Endometrial microvascular endothelial cells (primary cell): ENCODE measurements around the gene KIF5A. TPM values are rescaled to one million over a fixed set of nuclear protein-coding genes. Genes with fewer than 3 reads are reported as not detected.

Experiments
- in situ Hi-C: cut with HindIII; loops from 2 replicates; pipeline ENCODE4 v1.10.0; 2017; ENCODE audit warnings: low sequenced_read_pairs, low pct_unique_long_range_greater_than_20kb; ENCODE audit errors: inconsistent ontology term
- total RNA-seq: library from RNA; depleted of rRNA; stranded (reverse); fragments of >200 nt; gene quantifications from one replicate; pipeline ENCODE4 v1.2.3, GENCODE V29; 2015; ENCODE audit errors: inconsistent ontology term

The KIF5A gene
- total RNA-seq, 1 donor from 2014 or later, result not detected

DNA sequence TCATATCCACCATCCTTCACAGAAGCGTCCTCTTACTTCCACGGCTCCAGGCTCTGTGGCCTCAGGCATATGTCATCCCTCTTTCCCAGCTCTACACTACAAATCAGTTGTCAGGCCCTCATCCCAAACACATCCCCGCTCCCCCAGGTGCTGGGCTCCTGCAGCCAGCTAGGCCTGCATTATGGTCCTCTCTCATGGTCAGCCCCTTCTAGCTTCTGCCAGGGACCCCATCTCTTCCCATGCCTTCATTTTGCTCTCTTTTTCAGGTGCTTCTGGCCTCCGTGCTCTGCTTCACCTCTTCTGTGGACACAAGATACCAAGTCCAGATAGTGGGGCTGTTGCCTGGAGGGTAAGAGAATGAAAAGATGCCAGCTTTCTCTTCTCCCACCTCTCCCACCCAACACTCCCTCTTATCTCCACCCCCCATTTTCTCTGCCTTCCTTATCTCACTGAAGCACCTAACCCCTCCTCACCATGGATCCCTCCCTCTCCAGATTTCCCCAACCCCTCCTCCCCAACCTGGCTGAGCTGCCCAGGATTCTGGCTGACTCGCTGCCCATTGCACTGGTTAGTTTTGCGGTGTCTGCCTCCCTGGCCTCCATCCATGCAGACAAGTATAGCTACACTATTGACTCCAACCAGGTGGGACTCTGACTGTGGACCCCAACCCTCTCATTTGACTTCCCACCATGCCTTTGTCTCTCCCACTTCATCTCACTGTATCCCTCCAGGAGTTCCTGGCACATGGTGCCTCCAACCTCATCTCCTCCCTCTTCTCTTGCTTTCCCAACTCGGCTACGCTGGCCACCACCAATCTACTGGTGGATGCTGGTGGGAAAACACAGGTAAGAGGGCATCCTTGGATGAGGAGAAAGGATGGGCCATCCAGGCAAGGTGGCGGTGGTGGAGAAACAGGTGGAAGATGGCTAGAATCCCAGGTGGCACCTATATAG lies 72.7 kb downstream of the KIF5A start:
- in situ Hi-C loops, result no loop called here

DNA sequence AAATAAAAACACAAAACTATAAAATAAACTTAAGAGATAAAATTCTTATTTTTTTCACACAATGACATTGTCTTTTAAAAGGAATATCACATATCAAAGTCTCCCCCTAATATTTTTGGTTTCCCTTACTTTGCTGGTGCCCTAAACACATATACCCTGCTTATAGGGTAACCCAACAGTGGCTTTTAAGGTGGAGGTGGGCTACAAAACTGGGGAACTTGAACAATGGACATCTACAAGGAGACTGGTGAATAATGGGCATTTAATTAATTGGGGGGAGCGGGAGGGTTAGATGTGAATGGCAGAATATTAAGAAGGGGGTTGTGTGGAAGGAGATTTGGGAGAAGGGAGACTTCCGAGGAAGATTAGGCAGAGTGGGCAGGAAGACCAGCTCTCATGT lies 73.5 kb downstream of the KIF5A start:
- in situ Hi-C loops, result no loop called here

DNA sequence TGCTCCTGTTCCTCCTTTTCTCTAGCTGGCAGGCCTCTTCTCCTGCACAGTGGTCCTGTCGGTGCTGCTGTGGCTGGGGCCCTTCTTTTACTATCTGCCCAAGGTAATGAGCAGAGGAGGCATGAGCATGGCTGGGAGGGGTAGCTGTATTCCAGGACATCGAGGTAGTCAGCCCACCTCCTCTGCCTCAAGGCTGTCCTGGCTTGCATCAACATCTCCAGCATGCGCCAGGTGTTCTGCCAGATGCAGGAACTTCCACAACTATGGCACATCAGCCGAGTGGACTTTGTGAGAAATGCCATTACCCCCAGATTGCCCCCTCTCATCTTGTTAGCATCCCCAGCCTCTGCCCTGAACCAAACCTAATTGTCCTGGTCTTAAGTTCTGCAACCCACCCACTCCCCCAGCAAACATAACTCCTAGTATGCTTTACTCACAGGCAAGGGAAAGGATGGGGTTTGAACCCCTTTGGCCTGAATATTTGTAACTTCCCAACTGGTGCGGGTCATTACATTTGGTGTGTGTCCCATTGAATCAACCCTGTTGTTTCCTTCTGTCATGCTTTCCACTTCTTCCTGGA lies 74.1 kb downstream of the KIF5A start:
- in situ Hi-C loops, result no loop called here

DNA sequence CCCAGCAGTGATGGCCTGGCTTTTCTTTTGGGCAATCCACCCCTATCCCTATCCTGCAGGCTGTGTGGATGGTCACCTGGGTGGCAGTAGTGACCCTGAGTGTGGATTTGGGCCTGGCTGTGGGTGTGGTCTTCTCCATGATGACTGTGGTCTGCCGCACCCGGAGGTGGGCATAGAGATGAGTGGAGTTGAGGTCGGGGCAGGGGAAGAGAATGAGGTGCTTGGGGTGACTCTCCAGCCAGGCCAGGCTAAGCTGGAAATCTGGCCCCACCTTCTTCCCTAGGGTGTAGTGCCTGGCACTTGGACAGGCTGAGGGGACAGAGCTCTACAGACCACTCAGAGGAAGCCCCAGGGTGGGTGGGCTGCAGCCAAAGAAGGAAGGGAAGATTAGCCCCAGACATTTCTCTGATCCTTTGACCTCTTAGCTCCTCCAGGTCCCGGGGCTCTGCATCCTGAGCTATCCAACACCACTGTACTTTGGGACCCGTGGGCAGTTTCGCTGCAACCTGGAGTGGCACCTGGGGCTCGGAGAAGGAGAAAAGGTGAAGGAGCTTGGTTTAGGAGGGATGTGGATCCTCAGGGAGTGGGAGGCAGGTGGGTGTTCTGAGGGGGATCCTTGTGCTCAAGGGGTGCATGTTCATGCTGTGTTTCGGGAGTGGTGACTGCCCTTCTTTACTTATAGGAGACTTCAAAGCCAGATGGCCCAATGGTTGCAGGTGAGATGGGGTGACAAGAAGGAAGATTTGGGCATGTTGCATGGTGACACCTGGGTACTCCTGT lies 74.8 kb downstream of the KIF5A start:
- in situ Hi-C loops, result no loop called here

DNA sequence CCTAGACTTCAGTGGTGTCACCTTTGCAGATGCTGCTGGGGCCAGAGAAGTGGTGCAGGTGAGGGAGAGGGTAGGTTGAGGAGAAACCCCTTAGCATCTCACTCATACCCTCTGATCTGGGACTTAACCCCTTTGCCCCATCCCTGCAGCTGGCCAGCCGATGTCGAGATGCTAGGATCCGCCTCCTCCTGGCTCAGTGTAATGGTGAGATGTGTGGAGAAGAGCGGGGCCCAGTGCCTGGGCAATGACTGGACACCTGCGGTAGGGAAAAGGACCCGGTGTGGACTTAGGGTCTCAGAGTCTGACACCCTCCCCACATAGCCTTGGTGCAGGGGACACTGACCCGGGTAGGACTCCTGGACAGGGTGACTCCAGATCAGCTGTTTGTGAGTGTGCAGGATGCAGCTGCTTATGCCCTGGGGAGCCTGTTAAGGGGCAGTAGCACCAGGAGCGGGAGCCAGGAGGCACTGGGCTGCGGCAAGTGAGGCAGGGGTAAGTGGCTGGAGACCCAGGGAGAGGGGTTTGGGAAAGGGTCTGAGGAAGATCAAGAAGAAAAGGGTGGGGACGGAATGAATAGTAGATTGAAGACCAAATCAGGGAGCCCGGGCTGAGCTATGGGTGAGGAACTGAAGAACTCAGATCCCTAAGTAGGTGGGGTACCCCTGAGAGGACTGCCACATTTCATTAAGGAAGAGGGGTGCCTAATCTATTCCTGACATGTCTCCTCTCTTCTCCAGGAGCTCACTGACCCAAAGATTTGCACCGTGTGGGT lies 75.6 kb downstream of the KIF5A start:
- in situ Hi-C loops, result no loop called here

DNA sequence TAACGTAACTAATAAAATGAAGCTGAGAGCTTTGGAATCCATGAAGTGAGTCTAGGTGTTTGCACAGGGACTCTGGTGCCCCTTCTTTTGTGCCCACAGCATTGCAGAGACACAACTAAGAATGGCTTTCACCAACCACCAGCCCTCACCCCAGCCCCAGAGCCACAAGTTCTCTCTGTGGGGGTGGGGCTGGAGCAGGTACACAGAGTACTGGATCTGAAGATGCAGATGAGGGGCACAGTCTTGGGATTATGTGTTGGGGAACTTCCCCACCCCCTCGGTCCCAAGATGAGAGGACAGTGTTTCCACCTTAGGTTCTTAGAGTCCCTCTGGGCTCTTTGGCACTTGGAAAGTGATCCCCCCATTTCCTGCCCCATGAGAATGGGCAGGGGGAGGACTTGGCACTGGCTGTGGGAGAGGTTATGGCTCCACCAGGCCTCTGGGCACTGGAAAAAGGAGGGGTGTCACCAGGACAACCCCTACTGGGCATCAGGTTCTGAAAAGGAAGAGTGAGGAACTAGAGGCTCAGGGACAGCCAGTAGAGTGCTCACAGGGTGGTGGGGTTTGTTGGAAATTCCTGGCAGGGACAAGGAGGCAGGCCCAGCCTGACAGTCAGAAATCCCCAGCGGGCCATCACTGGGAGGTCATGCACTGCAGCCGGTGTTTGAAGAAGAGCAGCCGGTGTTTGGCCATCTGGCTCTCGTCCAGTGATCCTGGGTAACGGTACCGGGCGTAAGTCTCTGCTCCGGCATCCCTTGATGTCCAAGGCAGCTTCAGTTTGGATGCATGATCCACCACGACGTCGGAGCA lies 76.5 kb downstream of the KIF5A start:
- in situ Hi-C loops, result no loop called here

DNA sequence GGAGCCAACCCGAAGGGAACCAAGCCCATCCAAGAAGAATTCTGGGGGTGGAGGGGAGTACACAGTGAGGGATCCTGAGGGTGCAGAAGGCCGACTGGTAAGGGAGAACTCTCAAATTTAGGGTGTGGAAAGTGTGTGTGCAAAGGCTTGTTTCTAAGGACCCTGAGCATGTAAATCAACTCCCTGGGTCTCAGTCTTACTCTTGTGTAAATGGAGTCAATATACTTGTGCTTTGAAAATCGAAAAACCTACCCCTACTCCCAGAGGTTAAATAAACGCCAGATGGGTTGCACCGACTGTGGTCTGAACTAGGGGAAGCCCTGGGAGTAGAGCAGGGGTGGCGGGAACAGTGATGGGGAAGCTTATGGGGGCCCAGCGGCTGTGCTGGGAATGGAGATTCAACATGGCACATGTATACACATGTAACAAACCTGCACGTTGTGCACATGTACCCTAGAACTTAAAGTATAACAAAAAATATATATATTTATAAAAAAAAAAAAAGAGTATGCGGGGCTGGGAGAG lies 77.1 kb downstream of the KIF5A start:
- in situ Hi-C loops, result no loop called here

DNA sequence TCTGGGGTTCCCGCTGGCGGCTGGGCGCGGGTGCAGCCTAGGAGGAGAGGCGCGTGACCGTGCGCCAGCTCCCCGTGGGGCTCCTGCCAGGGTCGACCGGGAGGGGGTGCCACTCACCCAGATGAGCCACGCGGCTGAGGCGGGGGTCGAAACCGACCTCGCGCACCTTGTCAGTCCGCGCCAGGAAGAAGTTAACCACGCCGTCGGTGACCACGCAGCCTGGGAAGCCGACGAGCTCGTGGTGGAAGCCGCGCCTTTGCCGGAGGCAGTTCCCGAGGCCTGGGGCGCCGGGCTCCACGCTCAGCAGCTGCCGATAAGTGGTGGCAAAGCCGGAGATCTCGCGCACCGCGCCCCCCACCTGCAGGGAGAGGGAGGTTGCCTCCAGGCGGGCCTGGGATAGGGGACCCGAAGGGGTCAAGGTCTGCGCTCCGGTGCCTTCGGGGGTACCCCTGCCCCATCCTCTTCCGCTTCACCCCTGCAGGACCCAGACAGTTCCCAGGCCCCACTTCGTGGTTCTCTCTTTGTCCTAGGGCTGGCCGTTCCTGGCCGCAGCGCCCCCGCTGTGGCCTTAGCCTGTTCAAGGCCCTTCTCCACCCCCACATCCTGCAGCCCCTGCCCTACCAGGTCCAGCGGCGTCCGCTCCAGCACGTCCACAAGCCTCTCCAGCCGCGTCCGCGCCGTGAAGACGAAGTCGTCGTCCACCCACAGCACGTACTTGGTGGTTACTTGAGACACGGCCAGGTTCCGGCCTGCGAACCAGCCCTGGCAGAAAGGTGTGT lies 77.8 kb downstream of the KIF5A start:
- in situ Hi-C loops, result no loop called here

DNA sequence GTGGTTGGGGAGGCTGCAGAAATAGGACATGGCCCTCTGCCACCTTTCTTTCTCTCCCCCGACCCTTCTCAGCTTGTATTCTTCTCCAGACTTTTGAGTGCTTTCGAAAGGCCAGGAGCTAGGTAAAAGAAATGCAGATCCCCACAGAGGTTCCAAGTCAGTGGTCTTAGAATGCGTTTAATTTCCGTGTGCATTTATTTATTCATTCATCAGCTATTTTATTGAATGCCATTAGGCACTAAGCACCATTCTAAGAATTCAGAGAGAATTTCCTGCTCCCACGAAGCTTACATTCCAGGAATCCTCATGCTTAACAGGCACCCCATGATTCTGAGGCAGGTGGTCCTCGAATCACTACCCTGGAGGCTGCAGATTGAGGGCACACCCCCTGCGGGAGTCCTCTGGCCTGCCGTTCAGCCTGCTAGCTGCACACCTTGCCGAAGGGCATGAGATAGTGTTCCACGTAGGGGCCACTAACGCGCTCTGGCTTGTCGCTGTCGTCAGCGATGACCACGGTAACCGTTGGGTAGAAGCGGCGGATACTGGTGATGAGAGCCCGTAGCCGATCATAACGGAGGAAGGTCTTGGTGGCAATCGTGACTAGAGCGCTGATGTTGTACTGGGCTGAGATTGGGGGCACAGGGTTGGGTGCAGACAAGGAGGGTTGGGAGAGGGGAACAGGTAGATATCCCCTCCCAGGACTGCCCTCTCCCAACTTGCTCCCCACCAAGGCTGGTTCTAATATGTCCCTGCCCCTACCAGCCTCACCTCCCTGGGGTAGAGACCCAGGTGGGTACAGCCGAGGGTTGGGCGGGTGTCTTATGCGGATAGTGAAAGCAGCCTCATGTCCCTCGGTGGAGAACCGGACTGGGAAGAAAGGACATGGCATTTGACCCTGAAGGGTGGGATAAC lies 78.7 kb downstream of the KIF5A start:
- in situ Hi-C loops, result no loop called here

DNA sequence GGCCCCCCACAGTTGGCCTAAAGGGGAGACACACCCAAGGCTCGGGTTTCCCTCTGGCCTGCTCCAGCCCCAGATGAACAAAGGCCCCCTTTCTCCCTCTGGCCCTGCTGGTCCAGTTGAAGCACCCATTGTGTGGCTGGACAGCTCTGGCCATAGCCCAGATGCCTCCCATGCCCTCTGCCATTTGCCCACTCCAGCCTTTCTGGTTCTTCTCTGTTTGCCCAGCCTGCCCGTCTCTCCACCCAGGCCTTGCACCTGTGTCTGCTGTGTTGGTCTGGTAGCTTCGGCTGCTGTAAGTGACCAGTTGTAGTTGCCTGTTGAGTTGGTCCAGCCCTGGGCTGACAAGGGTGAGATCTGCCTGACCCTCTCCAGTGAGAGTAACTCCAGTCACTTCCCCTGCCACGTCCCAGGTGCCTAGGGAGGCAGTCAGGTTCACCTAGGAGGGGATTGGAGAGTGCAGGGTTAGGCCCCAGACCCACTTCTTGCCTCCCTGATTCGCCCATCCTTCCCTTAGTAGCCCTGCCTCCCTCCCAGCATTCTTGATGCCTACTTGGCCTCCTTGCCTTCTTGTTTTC lies 80.1 kb downstream of the KIF5A start:
- in situ Hi-C loops, result no loop called here

DNA sequence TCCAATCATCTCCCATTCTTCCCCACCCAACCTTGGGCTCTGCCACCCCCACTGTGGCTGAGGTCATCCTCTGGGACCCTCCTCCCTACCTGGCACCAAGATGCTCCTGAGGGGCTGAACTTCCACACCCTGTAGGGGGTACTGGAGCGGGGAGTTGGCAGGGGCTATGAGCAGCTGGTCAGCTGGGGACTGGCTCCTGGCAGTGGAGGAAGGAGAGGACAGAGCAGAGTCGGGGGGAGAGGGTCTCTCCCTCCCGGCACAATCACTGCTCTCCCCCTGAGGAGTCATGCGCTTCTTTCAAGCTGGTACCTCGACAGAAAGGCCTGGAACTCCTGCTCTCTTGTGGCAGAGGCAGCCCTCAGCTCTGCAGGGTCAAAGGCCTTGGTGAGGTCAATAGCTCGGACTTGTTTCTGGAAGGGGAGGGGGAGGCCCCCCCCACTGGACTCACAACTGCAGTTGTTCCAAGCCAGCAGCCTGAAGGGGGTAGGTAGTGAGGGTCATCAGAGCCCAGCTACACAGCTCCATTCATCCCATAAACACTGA lies 81.1 kb downstream of the KIF5A start:
- in situ Hi-C loops, result no loop called here

DNA sequence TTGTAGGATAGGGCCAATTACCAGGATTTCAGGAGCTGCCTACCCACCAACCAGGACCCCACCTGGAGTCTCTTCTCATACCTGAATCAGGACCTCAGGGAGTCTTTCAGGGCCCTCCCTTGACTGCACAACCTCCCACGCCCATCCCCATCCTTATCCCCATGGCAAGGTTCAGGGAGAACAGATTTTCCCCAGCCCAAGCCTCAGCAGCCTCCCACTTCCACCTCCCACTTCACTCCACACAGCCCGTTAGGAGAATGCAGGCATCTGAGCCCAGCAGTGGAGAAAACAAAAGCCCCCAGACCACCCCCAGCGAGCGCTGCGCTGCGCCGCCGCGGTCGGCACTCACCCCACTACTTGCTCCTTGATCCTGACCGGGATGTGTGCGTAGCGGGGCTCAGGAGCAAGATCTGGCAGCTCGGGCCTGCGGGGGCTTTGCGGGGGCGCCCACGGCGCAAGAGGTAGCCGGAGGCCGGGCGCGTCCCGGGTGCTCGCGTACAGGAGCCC lies 81.8 kb downstream of the KIF5A start:
- in situ Hi-C loops, result no loop called here

DNA sequence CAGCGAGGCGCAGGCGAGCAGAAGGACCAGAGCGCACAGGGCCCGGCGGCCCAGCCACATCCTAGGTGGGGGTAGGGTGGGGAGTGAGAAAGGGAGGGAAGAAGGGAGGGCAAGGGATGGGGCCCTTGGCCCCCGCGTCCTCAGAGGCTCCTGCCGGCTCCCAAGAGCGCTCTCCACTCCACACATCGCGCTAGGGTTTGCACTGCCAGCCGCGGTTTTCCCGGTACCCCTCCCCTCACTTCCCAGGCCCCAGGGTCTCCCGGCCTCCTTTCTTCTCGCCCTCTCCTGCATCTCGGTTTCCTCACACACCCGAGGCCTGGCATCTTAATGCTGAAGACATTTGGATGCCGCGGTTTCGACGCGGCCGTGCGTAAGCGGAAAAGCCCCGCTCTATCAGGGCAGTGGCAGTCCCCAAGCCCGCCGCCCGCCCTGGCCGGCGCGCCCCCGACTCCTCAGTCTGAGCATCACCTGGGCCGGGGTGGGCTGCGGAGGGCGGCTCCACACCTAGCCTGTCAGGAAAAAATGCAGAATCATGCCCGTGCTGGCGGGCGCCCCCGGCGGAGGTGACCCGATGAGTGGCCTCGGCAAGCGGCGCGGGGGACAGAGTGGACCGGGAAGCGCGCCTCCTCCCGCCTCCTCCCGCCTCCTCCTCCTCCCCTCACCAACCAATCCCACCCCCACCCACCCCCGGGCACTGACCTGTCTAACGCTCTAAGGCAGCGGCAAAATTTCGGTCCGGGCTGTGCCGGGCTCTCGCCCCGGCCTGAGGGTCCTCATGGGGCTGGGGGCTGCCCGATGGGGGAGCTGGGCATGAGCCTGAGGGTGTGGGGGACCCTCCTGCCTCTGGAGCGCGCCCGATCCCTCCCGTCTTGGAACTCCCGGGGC lies 82.5 kb downstream of the KIF5A start:
- in situ Hi-C loops, result no loop called here

DNA sequence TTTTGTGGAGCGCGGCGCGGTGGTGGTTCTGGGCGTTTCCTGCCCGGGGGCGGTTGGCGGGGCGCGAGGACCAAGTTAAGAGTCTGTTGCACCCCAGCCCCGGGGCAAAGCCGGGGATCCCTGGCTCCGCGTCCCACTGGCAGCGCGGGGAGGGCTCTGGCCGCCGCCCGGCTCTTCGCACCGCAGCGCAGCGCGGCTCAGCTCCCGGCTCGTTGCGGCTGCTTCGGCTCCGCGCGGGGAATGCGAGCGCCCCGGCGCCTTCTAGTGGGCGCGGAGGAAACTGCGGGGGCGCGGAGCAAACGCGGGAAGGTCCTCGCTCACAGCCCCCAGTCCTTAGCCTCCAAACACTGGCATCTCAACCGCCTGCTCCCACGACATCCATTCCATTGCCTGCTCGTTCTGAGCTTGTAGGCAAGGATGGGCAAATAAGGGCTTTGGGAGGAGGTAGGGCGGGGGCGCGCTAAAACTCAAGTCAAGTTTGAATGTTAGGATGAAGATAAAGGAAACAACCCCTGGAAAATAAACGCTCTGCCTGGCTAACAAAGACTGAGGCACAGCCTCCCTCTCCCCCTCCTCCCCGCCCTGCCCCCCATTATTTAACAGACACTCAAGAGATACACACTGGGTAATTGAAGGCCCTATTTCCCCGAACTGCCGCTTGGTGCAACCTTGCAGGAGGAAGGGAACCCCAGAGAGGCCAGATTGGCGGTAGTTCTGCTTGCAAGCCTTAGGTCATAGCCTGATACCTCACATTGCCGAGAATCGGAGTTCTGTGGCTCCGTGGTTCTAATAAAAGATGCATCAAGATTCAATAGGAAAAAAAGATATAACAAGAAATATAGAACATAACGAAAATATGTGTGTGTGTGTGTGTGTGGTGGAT lies 83.4 kb downstream of the KIF5A start, which contains the start of gene B4GALNT1:
TSS of gene B4GALNT1 (minus strand) at position 244 of the 883 bp plus-strand sequence. CDS start 1,069 bp downstream, outside the sequence.
- in situ Hi-C loops, result no loop called here
